GM19467 (cell line): ENCODE measurements around the gene RYR2.
"Not testable (repeated sequence)": the region's sequence is repeated elsewhere in the genome, so short reads cannot be mapped to it uniquely, and the experiment has no call there.

Experiments
- ATAC-seq: cut with Tn5 transposase; IDR thresholded peaks from one replicate; pipeline ENCODE4 v1.9.1; 2021; ENCODE audit warnings: mild to moderate bottlenecking, moderate library complexity; ENCODE audit not compliant: unreplicated experiment

Gene RYR2

DNA sequence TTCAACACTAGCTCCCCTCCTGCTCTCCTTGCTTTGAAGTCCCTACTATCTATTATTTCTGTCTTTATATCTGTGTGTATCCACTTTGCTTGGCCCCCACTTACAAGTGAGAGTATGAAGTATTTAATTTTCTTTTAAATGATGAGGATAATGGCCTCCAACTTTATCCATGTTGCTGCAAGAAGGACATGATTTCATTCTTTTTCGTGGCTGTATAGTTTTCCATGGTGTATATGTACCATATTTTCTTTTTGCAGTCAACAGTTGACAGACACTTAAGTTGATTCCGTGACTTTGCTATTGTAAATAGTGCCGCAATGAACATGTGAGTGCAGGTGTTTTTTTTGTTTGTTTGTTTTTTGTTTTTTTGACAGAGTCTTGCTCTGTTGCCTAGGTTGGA lies 483.1 kb downstream of the RYR2 start:
- no peak for ATAC-seq

DNA sequence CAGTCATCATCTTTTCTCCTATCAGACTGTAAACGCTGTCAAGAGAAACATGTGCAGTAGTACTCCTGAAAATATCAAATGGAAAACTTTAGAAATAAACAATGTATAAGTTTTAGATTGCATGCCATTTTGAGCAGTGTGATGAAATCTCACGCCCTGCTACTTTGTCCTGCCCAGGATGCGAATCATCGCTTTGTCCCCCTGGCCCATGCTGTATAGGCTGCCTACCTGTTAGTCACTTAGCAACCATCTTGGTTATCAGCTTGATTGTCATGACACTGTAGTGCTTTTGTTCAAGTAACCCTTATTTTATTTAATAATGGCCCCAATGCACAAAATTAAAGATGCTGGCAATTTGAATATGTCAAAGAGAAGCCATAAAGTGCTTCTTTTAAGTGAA lies 485.8 kb downstream of the RYR2 start:
- ATAC-seq = no peak

DNA sequence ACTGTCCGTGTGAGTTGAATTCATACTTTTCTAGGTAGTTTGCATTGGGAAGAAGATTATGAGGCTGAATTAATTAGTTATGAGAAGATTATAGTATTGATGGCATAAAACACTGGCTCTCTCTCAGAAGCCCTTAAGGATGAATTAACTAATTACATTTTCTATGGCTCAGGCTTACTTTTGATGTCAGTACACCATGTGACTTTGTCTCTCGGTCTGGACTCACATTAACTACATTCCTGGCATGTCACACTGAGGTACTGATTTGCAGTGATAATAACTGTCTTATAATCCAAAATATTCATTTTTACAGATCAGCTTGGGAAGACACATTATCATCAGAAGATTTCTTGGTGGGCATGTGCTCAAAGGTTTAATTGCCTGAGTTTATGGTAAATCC lies 486.6 kb downstream of the RYR2 start:
- no peak for ATAC-seq

DNA sequence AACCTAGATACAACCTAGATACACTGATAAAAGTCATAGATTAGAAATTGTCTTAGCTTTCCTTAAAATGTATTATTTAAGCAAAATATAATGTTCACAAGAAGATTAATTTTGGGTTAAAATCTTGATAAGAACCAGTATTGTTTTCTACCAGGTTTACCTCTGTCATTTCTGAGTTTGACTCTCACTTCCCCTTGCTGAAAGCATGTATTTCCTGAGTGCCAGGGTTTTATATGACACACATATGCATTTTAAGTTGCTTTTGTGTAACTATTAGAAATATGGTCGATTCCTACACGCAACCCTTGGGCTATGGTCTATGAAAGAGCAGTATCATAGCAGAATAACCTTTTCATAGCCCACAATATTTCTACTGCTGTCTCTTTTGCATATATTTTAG lies 497.1 kb downstream of the RYR2 start:
- ATAC-seq = no peak

DNA sequence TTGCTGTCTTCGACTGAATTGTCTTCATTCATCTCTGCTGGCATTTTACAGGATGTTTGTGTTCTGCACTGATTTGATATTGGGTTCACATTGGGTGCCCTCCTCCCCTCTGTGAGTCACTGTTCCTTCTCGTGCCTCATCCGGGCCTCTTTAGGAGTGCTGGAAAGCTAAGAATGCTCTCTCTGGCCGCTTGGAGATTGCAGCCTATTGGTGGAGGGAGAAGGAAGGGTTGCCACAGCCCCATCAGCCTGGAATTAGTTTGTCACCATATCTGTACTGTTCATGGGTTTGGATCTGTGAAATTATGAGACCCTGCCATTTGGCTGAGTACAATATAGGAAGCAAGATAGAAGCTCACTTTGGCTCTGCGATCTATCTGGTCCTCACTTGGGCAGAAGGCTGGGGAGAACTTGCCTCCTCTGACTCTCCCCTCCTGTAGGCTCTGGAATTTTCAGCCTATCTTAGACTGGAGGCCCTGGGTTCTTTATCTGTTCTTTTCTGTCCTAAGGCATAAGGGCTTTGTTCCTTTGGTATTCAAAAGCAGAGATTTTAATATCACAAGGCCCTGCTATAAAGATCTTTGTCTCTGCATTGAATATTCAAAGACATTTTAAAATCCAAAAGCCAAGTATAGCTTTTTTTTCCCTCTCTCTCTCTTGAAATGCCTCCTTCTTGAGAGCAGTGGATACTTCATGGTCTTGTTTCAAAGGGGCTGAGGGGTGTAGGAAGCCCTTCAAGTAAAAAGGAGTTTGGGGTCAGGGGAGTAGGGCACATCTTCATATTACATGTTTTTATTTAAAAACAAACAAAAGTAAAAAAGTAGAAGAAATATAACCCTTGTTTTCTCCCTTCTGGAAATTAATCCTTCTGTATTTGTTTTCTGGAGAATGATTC lies 500.8 kb downstream of the RYR2 start:
- no peak for ATAC-seq

DNA sequence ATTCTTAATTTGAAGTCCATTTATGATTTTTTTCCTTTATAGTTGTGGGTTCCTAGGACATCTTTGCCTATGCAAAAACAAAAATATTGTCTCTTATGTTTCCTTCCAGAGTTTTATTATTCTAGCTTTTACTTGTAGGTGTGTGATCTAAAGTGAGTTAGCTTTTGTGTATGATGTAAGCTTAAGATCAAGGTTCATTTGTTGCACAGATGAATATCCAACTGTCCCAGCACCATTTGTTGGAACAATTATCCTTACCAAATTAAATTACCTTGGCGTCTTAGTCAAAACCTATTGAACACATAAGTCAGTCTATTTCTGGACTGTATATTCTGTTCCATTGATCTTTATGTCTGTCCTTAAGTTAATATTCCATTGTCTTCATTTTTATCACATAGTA lies 511.1 kb downstream of the RYR2 start:
- ATAC-seq = no peak

DNA sequence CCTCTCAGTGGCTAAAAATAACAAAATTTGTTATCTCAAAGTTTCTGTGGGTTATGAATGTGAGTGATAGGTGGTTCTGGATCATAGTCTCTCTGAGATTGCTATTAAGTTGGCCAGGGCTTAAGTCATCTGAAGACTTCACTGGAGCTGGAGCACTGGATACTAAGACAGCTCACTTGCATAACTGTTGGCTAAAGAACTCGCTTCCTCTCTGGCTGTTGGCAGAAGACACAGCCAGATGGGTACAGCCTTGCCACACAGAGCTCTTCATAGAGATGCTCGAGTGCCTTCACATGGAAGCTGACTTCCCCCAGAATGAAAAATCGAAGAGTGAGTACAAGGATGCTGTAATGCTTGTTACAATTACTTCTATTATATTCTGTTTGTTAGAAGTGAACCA lies 514.9 kb downstream of the RYR2 start:
- ATAC-seq = no peak

DNA sequence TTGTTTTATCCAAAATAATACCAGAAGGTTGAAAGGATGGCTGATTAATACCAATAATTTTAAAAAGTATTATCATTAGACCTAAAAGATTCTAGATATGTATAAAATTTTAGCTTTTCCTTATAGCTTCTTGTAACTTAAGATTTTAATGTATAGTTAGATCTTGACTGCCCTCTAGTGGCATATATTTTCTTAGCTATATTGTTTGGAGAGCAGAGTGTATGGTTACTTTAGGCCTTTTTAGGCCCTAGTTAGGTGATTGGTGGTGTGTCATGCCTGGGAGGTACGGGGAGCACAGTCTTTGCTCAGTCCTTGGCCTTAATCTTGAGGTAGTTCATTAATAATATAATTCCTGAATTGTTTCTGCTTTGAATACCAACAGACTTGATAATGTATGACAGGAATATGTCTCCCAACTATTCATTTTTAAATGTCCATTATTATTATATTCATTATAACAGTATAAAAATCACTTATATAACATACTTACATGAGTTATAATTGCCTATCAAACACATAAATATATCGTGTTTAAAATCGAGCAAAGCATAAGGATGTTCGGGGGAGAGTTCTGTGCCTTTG lies 520.3 kb downstream of the RYR2 start:
- peak; percentile 73 for ATAC-seq

DNA sequence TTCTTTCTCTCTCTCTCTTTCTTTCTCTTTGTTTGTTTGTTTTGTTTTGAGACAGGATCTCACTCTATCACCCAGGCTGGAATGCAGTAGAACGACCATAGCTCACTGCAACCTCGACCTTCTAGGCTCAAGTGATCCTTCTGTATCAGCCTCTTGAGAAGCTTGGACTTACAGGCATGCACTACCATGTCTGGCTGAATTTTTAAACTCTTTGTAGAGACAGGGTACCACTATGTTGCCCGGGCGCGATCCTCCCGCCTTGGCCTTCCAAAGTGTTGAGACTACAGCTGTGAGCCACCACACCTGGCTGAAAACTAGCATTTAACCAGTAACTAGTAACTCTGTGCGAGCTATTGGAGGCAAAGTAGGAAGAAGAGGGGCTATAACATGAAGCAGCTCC lies 523.3 kb downstream of the RYR2 start:
- ATAC-seq = no peak

DNA sequence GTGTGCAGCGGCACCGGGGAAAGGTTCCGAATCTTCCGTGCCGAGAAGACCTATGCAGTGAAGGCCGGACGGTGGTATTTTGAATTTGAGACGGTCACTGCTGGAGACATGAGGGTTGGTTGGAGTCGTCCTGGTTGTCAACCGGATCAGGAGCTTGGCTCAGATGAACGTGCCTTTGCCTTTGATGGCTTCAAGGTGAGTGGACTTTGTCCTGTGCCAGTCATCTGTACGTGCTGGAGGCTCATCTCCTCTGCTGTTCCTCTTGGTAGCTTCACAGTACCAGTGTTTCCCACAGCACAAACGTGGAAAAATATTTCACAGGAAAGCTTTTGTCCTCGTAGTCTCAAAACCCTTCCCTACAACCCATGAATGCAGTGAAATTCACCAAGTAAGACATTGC lies 524.6 kb downstream of the RYR2 start:
- ATAC-seq = no peak

DNA sequence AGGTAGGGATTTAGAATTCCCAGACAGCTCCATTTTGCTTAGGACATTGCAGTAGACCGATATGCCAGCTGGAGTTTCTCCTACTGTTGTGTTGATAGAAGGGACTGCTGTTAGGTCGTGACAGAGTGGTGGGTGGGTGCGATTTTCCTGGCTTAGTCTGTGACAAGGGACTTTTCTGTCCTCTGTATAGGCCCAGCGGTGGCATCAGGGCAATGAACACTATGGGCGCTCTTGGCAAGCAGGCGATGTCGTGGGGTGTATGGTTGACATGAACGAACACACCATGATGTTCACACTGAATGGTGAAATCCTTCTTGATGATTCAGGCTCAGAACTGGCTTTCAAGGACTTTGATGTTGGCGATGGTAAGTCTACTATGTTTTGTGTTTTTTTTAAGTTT lies 527.0 kb downstream of the RYR2 start:
- ATAC-seq = no peak

DNA sequence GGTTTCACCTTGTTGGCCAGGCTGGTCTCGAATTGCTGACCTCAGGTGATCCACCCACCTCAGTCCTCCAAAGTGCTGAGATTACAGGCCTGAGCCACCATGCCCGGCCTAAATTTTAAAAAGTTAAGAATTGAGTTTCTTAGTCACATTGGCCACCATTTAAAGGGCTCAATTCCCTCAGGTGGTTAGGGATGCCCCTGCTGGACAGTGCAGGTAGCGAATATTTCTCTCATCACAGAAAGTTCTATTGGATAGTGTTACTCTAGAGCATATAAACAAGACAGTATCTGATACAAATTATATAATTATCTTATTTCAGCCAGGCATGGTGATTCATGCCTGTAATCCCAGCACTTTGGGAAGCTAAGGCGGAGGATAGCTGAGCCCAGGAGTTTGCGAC lies 528.5 kb downstream of the RYR2 start:
- no peak for ATAC-seq

DNA sequence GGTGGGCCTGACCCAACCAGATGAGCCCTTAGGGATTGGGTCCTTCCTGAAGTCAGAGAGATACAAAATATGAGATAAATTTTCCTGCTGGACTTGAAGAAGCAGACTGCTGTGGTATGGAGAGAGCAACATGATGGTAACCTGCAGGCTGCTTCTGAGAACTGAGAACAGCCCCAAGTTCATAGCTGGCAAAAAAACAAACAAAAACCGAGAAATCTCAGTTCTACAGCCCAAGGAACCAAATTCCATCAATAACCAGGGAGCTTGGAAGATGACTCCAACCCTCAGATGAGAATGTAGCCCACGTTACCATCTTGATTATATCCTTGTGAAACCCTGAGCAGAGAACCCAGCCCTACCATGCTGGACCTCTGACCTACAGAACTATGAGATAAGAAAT lies 532.6 kb downstream of the RYR2 start:
- ATAC-seq = no peak

DNA sequence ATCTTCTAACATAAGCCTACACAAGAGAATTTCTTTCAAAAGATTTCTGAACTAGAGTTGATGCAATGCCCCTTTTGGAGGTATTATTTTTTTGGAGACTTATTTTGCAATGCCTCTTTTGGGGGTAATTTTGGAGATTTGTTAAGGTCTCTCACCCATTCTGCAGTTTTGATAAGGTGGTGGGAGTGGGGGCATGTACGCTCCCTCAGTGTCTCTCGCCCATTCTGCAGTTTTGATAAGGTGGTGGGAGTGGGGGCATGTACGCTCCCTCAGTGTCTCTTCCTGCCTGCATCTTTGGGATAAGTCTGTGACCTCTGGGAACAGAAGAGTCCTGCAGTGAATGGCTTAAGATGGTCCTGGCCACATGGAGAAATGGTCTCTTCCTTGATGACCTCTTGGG lies 536.6 kb downstream of the RYR2 start:
- no peak for ATAC-seq

DNA sequence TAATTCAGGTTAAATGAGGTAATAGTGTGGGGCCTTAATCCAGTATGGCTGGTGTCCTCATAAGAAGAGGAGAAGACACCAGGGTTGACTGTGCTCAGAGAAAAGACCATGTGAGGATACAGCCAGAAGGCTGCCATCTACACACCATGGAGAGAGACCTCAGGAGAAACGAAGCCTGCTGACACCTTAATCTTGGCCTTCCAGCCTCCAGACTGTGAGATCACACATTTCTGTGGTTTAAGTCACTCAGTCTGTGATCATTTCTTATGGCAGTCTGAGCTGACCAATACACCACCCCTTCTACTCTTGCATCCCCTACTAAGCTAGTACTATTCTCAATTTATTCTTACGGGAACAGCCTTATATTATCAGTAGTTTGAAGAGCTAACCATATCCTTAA lies 538.7 kb downstream of the RYR2 start:
- ATAC-seq = no peak

DNA sequence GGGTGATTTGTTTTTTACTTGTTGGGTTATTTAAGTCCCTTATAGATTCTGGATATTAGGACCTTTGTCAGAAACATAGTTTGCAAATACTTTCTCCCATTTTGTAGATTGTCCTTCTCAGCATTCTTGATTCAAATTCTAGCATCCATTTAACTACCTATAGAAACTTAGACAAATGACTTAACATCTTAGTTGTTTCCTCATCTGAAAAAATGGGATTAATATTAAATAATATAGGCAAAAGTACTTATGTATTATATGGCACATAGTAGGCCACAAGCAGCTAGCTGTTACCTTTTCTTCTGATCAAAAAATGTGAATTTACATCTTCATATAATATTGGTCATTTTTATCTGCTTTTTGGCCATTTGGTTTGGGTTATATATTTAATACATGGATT lies 541.3 kb downstream of the RYR2 start:
- ATAC-seq = no peak

DNA sequence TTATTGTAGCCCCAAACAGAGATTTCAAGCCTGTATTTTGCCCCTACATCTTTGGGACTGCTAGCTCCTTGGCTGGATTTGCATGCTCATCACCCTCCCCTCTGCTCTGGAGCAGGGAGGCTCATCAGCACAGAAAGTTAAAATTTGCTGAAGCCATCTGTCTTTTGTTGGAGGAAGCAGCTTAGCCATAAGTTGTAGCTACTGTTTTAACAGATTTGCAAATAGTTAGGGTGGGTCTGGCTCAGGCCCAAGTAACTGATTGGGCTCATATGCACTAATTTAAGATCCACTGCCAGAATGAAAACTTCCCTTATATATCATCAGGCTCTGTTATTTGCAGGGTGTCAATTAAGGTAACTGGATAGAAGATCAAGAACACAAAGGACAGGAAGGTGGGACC lies 541.8 kb downstream of the RYR2 start:
- no peak for ATAC-seq

DNA sequence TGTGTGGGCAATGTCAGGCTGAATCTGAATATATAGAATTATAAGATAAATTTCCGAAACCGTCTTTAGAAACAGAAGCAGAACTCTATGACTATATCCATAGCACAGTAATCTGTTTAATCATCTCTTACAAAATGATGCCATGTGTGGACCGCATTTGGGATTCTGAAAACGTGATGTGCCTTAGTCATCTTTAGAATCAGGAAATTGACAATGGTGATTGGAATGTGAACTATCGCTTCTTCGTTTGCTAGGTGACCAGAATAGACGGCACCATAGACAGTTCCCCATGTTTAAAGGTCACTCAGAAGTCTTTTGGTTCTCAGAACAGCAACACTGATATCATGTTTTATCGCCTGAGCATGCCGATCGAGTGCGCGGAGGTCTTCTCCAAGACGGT lies 548.4 kb downstream of the RYR2 start:
- ATAC-seq = no peak

DNA sequence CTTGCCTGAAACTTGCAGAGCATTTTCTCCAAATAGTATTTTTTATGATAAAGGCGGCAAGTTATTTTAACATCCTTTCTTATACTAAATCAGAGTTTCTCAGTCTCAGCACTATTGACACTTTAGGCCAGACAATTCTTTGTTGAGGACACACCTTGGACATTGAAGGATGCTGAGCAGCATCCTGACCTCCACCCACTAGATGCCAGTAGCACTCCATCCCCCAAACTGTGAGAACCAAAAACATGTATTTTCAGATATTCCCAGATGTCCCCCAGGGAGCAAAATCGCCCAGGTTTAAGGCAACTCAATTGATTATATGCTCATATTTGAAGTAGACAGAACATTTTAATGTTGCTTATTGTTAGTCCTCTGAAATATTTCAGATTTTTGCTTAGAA lies 549.4 kb downstream of the RYR2 start:
- no peak for ATAC-seq

DNA sequence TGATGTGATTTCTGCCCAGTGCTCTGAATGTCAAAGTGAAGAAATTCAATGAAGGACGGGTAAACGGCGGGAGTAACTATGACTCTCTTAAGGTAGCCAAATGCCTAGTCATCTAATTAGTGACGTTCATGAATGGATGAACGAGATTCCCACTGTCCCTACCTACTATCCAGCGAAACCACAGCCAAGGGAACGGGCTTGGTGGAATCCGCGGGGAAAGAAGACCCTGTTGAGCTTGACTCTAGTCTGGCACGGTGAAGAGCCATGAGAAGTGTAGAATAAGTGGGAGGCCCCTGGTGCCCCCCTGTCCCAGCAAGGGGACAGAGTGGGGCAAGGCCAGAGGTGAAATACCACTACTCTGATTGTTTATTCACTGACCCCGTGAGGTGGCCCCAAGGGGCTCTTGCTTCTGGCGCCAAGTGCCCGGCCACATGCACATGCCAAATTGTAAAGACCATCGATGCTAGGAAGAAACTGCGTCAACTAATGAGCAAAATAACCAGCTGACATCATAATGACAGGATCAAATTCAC lies 561.1 kb downstream of the RYR2 start:
- ATAC-seq = not testable (repeated sequence)

DNA sequence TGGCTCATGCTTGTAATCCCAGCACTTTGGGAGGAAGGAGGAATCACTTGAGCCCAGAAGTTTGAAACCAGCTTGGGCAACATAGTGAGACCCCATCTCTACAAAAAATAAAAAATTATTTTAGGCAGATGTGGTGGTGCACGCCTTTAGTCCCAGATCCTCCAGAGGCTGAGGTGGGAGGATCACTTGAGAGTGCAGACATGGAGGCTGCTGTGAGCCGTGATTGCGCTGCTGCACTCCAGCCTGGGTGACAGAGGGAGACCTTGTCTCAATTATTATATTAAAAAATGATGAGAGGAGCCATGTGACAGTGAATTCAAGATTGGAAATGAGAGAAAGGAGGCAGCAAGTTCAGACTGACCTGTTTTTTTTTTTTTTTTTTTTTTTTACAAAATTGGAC lies 566.4 kb downstream of the RYR2 start:
- ATAC-seq = no peak

DNA sequence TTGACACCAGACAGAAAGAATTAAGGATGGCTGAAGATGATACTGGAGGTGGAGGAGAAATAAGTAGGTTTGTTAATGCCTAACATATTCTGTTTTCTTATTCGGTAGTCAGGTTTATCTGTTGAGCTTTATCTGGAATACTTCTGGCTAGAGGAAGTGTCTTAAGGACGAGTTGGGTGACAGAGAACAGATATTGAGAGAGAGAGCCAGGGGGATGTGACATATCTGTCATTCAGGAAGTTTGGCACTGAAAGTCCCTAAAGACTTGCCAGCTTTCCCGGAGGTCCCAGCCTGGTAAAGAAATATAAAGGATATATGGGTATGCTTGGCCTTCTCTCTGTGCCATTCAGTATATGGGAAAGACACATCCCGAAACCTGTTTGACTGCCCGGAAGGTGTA lies 568.2 kb downstream of the RYR2 start:
- no peak for ATAC-seq

DNA sequence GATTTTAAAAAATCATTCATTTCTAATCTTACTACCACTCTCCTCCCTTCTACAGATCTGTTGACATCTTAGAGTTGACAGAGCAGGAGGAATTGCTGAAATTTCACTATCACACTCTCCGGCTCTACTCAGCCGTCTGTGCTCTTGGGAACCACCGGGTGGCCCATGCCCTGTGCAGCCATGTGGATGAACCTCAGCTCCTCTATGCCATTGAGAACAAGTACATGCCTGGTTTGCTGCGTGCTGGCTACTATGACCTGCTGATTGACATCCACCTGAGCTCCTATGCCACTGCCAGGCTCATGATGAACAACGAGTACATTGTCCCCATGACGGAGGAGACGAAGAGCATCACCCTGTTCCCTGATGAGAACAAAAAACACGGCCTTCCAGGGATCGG lies 572.0 kb downstream of the RYR2 start:
- no peak for ATAC-seq
